ENCODE data around the gene MAD2L1BP.
A peak's percentile ranks its signal among the peaks of the same experiment; 100 is the strongest.

GRCh38 chr6:43635387-43636307 is at the start of gene MAD2L1BP:
- TF ChIP-seq CTCF (IDR thresholded peaks at IDR 0.05) (no peak), POLR2A (IDR thresholded peaks at IDR 0.05) (peak; percentile 63 to 67)
